GM21723 (cell line): ENCODE data around the gene PIWIL1.

Experiments
- ATAC-seq: cut with Tn5 transposase; IDR thresholded peaks from one replicate; pipeline ENCODE4 v1.9.1; 2021; ENCODE audit warnings: mild to moderate bottlenecking, moderate library complexity; ENCODE audit not compliant: unreplicated experiment

Gene PIWIL1

DNA sequence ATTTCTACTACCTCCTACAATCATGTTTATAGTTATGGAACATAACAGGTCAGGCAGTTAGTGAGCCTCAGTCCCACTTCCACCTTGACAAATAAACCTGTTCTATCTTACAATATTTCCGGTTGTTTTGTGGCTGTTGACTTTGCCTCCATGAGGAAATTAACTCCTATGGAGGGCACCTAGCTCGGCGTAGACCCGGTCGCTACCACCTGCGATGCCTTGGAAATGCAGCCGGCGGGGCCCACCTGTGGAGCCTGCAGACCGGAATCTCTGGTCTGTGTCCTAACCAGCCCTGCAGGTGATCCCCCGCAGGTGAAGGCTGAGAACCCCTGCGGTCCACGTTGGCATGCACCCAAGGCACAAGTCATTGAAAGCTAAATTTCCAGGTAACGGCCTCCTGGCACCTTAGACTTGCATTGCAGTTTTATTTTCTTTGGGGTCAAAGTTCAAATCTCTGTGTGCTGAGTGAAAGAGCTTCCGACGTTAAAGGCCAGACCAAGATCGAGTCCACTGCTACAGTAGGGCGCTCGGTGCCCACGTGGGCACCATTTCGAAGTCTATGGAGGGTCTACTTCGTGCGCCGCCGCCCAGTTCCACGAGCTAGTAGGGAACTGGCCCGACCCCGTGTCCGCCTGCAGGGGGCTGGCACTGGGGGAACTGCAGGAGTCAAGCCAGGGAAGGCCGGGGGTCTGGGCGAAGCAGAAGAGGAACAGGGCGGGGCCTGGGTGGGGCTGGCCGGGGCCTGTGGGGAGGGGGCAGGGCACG, 782 bp upstream of the PIWIL1 start:
- no peak for ATAC-seq

DNA sequence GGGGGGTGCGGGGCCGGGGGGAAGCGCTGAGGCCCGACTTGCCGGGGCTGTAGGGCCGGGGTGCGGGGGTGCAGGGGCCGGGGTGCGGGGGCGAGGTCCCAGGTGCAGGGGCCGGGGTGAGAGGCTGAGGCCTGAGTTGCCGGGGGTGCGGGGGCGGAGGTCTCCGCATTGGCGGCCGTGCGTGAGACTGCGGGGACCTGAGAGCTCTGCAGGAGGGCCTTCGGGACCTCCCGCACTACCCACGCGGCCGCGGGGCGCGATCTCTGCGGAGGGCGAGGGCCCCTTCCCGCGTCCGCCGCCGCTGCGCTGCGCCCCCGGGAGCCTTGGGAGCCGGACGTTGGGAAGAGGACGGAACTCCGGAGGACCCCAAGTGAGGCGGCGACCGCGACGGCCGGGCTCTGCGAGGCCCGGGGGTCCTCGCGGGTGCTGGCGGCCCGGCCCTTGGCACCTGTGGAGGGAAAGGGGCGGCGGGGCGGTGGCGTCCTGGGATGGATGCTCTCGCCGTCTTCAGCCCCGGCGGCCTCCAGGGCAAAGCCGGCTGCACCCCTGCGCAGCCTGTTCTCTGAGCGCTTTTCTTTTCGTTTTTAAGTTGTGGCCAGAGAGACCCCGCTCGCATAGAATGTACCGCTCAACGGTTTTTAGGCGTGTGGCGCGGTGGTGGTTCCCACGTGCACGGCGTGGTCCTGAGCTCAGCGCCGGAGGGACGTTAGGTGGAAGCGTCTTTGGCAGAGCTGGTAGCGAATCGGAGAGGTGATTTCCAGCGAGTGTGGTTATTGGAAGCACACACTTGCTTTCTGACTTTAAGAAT, 1.3 kb downstream of the PIWIL1 start:
- no peak for ATAC-seq

DNA sequence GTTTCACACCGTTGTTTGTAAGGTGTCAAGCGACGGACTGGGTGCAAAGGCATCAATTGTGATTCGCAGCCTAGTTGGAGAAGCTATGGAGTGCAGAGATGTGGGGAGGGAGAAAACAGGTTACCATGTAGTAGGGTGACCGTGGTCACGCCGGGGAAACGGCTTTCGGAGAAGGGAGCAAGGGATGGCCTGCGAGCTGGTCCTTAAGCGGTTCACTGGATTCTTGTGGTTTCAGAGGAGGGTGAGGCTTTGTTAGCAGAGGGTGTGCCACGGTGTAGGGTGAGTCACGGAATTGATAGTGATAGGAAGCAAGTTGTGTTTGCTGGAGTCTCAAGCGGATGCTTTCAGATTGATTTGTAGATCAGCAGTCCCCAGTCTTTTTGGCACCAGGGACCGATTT, 2.3 kb downstream of the PIWIL1 start:
- ATAC-seq, result no peak

DNA sequence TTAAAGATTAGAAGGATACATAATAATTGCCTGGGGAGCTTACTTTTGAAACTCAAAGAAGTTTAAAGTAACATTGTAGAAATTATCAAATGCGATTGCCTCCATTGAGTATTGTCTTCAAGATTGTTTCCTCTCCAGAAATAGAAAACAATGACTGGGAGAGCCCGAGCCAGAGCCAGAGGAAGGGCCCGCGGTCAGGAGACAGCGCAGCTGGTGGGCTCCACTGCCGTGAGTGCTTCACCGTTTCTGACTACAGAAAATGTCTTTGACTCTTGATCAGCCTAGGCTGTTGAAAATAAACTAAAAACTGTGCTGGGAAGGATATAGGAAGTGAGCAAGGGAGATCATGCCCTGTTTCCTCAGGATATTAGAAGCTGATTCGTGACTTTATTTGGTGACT, 4.8 kb downstream of the PIWIL1 start:
- no peak for ATAC-seq

DNA sequence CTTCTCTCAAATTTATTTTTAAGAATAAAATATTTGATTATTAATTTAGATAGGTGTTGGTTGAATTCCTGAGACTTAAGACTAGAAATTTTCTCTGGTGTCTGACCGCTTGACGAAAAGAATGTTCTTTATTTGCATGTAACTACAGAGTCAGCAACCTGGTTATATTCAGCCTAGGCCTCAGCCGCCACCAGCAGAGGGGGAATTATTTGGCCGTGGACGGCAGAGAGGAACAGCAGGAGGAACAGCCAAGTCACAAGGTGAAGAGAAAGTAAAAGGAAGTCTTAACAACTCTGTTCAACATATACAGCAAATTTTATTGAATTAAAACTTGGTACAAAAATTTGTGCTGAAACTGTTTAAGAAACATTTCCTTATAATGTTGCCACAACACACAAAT, 5.2 kb downstream of the PIWIL1 start:
- no peak for ATAC-seq

DNA sequence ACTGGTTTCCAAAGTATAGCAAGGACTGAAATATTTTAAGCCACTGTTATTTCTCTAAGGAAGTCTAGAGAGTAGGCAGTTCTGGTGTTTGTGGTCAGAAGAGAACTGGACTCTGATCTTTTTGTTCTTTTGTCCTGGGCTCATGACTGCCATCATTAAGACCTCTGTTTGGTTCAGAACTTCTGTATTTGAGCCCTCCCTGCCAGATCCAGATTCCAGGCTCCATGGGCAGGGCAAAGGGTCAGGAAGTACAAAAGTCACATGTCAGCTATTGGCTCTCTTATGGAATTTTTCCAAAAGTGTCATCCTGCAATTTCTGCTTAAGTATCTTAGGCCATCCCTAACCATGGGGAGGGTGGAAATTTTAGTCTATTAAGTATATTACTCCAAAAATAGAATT, 6.8 kb downstream of the PIWIL1 start:
- ATAC-seq, result no peak

DNA sequence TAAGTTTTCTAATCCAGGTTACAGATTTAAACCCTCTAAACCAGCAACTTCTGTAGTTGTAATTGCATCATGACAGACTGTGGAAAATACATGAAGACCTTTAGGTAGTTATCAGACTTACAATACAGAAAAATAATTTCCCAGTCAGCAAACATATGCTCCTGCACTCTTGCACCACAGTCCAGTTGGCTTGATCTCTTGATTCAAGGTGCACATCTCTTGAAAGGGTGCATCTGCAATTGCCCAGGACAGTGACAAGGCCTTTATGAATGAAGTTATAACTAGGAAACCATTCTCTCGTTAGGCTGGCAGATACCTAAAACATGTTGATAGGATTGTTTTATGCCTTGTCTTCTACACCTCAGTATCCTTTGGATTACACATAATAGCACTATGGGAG, 7.6 kb downstream of the PIWIL1 start:
- ATAC-seq, result no peak

DNA sequence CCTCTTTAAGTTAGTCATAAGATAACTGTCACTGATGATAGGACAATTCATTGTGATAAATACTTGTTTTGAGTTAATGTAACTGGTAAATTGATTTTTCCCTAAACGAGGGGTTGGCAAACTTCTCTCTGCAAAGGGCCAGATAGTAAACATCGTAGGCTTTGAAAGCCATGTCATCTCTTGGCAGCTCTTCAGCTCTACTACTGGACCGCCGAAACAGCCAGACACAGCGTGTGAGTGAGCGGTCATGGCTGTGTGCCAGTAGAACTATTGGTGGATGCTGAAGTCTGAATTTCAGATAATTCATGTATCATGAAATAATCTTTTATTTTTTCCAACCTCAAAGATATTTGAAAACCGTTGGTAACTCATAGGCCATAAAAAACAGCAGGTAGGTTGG, 9.9 kb downstream of the PIWIL1 start:
- ATAC-seq, result no peak

DNA sequence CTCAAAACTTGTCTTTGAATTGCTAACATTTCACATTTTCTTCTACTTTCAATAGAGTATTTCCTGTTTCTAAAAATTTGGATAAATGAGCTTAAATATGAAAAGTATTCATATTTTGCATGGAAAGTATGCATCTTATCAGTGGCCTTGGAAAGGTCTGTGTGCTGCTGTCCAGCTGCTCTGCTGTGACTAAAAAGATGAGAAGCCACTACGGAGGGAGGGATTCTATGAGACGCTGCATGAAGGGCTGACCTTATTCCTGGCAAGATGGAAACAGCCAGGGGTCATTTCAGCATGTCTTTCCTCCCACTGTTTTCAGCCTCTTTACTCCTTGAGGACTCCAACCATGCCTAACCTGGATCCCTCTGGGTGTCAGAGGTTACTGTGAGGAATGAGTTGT, 13.0 kb downstream of the PIWIL1 start:
- ATAC-seq, result no peak

DNA sequence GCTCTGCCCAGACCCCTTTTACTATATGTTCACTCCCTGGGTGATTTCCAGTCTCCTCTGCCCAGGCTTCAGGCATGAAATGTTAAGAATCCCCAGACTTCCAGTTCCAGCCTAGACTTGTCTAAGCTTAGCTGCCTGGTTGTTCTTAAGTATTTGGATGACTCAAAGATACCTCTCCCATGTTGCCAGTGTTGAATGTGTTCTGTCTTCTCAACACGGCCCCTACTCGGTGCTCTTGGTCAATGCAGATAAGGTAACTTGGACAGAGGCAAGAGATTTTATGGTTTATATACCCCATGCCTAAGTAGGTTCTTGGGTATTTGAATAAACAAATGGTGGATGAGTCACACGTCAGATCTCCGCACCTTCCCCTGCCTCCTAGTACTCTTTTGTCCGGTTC, 13.6 kb downstream of the PIWIL1 start:
- no peak for ATAC-seq

DNA sequence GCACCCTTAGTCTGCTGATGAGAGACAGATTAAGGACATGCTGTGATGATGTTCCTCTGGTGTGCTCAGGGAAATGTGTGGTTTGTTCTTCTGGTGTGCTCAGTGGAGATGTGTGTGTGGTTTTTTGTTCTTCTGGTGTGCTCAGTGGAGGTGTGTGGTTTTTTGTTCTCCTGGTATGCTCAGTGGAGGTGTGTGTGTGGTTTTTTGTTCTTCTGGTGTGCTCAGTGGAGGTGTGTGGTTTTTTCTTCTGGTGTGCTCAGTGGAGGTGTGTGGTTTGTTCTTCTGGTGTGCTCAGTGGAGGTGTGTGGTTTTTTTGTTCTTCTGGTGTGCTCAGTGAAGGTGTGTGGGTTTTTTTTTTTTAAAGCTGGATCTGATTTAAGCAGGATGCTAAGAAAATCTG, 15.4 kb downstream of the PIWIL1 start:
- no peak for ATAC-seq

DNA sequence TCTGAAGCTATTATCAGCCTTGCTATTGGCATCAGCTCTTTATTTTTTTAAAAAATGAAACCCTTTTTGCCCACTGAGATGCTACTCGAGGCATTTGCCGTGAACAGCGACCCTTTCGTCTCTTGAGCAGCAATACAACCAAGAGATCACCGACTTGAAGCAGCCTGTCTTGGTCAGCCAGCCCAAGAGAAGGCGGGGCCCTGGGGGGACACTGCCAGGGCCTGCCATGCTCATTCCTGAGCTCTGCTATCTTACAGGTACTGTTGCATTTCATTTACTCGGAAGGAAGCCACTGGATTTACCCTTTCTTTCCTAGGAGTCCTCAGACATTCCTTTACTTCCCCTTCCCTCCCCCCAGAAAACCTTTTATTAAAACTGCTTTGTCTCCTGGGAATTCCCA, 16.7 kb downstream of the PIWIL1 start:
- ATAC-seq, result no peak

DNA sequence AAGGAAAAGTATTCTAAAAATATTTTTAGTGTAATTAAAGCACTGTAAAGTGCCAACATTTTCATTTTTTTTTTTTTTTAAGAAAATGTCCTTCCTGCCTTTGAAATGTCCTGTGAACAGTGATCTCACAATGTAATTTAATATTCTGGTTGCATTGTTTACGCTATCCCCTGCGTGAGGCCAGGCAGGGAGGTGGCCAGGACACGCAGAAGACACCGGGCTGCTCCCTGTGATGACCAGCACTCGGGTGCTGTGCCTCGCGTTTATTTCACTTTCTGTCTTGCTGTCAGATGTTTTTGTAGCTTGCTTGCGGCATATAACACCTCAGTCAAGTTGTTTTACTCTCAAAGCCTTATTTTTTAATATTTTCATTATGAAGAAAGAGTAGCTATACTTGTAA, 18.5 kb downstream of the PIWIL1 start:
- ATAC-seq, result no peak

DNA sequence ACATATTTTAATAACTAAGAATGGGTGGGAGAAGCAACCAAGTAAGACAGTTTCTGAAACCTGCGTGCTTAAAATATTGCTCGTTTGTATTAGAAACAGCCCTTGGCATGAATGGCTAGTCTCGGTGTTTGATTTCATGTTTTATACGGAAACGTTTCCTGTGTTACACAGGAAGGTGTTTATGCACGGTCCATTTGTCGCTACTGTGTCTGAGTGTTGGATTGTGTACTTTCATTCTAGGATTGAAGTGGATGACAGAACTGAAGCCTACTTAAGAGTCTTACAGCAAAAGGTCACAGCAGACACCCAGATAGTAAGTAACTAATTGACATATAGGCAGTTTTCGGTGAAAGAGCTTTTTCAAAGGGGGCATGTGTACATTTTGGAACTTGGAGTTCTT, 19.6 kb downstream of the PIWIL1 start:
- ATAC-seq, result no peak

DNA sequence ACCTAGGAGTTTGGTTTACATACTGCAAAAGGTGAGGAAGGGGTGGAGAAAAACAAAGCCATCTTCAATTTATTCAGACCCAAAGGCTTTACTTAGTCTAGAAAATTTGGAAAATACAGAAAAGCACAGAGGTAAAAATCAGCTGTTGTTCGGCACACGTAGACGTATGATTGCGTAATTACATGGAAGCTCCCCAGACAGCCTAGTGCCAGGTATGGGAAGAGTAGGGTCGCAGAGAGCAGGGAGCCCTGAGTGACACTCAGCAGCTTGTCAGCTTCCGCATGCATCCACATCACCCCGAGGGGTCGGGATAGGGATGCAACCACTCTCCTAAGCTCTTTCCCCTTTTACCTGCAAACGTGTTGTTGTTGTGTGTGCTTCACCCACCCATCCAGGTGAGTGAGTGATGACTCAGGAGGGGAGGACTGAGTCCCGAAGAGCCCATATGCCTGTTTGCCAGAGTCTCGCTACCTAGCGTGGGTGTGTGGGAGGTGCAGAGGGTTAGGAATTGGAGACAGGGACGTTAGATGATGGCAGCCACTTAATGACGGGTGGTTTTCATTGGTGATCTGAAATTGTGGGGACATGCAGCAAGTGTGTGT, 20.1 kb downstream of the PIWIL1 start:
- ATAC-seq, result no peak

DNA sequence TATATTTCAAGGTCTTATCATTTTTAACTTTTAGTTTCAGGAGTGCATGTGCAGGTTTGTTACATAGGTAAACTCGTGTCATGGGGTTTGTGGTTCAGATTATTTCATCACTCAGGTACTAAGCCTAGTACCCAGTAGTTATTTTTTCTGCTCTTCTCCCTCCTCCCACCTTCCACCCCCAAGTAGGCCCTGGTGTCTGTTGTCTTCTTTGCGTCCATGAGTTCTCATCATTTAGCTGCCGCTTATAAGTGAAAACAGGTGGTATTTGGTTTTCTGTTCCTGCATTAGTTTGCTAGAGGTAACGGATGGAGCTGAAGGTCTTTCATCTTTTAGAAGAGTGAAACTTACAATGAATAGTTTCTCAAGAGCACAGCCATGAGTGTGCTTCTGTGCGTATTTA, 24.4 kb downstream of the PIWIL1 start:
- no peak for ATAC-seq

DNA sequence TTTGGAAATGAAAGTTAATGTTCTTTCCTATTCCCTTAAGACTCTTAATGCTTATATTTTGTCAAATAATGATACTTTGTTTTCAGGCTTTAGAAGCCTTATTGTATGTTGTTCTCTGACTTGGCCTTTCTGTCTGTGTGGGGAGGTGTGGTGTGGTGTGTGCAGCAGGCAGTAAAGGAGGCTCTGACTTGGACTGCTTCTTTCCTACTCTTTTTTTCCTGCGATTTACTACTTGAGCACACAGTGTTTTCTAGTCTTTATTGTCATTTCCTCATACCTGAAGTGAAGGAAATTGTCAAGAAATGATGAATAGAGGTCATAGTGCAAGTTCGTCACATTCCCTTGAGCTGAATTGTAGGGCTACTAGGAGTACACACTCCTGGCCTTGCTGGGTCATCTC, 26.9 kb downstream of the PIWIL1 start:
- no peak for ATAC-seq

DNA sequence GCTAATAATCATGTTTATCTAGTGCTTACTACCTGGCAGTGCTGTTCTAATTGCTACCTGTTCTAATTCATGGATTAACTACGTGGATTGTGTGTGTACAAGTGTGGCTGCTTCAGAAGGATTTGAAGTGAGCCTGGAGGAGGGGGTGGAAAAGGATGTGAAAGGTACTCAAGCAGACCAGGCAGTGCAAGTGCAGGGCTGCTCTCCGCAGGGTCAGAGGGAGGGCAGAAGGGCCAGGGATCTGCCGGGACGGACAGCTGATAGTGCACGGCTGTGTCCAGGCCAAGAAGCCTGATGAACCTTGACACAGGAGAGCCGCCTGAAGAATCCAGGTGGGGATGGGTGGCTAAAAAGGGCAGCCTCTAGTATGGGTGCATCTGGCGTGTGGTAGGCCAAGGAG, 28.5 kb downstream of the PIWIL1 start:
- no peak for ATAC-seq

DNA sequence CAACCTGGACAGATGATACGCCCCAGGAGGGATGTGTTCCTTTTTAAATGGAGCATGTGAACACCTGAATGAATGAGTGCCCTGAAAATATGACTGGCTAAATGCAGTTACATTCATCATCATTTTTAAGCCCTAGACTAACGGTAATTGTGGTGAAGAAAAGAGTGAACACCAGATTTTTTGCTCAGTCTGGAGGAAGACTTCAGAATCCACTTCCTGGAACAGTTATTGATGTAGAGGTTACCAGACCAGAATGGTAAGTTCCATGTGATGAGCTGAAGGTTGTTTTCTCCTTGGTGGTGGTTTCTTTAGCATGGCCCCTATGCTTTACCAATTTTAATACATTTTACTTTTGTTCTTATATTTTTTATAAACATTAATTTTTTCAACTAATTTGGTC, 29.3 kb downstream of the PIWIL1 start:
- ATAC-seq, result no peak

DNA sequence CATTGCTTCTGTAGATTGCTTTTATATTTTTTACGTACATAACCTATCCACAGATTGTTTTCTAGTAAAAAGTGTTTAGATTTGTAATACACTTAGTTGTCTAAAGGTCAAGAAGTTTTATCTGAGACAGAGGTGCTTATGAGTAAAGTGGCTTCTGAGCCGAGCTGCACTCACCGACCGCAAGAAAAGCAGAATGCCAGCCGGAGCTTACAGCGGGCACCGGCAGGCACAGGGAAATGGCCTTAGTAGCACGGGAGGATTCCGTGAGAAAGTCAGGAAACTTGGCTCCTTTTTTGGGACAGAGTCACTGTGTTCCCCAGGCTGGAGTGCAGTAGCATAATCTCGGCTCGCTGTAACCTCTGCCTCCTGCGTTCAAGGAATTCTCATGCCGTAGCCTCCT, 29.8 kb downstream of the PIWIL1 start:
- no peak for ATAC-seq

DNA sequence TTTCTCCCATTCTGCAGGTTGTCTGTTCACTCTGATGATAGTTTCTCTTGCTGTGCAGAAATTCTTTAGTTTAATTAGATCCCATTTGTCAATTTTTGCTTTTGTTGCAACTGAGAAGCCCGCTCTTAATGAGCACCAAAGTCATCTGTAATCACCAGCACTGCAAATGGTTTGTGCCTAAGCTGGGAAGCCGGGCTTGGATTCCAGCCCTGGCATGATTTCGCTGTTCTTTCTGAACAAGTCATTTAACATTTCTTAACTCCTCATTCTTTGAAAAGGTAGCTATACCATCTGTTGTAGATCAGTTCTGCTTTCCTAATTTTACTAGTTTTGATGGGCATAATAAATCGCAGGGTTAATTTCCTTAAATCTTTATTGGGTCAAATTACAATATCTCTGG, 32.1 kb downstream of the PIWIL1 start:
- ATAC-seq, result no peak

DNA sequence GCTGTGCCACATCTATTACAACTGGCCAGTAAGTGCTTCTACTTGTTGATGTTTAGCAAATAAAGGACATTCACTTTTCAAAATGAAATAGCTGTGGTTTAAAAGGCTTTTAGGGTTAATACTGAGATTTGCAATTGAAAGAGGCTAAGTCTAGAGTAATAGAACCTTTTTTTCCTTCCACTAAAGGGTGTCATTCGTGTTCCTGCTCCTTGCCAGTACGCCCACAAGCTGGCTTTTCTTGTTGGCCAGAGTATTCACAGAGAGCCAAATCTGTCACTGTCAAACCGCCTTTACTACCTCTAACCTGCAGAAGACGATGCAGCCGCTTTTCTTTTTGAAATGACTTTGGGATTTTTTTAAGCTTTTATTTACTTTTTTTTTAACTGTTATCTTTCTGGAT, 33.6 kb downstream of the PIWIL1 start:
- no peak for ATAC-seq
